SK-N-SH treated with all-trans-retinoic acid at 6 μM for 48 hours (cell line): Measurements from ENCODE around the gene KCNH5.

ENCODE experiments used
- ATAC-seq: fragments of 200-7000 bp; cut with Tn5 transposase; 3 replicates; pipeline ENCODE4 v1.9.1; 2020; ENCODE audit warnings: mild to moderate bottlenecking, moderate library complexity
- ARNTL ChIP-seq: fragments of 450-650 bp; formaldehyde crosslinking; IDR thresholded peaks from 2 replicates; pipeline ENCODE4 v1.5.0; 2020; ENCODE audit warnings: low read depth, mild to moderate bottlenecking, moderate library complexity, borderline replicate concordance
- BACH2 ChIP-seq: fragments of 250-450 bp; sonication (Bioruptor Pico); IDR thresholded peaks from 2 replicates; pipeline ENCODE4 v1.9.0; 2021; ENCODE audit warnings: mild to moderate bottlenecking, borderline replicate concordance
- CSDC2 ChIP-seq: fragments of 250-450 bp; sonication (Bioruptor Pico); IDR thresholded peaks from 2 replicates; pipeline ENCODE4 v1.5.0; 2020; ENCODE audit warnings: mild to moderate bottlenecking, moderate library complexity
- ESRRG ChIP-seq: fragments of 250-450 bp; sonication (Bioruptor Pico); IDR thresholded peaks from 2 replicates; pipeline ENCODE4 v1.6.1; 2021; ENCODE audit warnings: mild to moderate bottlenecking
- GLIS3 ChIP-seq: fragments of 250-450 bp; sonication (Bioruptor Pico); IDR thresholded peaks from 2 replicates; pipeline ENCODE4 v1.5.0; 2020; ENCODE audit warnings: mild to moderate bottlenecking, moderate library complexity
- ISL1 ChIP-seq: fragments of 250-450 bp; sonication (Bioruptor Pico); IDR thresholded peaks from 2 replicates; pipeline ENCODE4 v2.1.2; 2022; ENCODE audit warnings: mild to moderate bottlenecking, moderate library complexity
- OSR1 ChIP-seq: fragments of 250-450 bp; sonication (Bioruptor Pico); IDR thresholded peaks from 2 replicates; pipeline ENCODE4 v1.8.0; 2022; ENCODE audit warnings: moderate library complexity, mild to moderate bottlenecking, inconsistent platforms
- PPARA ChIP-seq: fragments of 250-450 bp; sonication (Bioruptor Pico); IDR thresholded peaks from 2 replicates; pipeline ENCODE4 v1.5.0; 2020; ENCODE audit warnings: mild to moderate bottlenecking, borderline replicate concordance
- RARB ChIP-seq: fragments of 250-450 bp; sonication (Bioruptor Pico); IDR thresholded peaks from 2 replicates; pipeline ENCODE4 v1.8.0; 2021; ENCODE audit warnings: mild to moderate bottlenecking, moderate library complexity
- SNAI2 ChIP-seq: fragments of 250-450 bp; sonication (Bioruptor Pico); IDR thresholded peaks from 2 replicates; pipeline ENCODE4 v1.5.0; 2020; ENCODE audit warnings: mild to moderate bottlenecking, moderate library complexity
- TCF4 ChIP-seq: fragments of 250-450 bp; sonication (Bioruptor Pico); IDR thresholded peaks from 2 replicates; pipeline ENCODE4 v1.8.0; 2021; ENCODE audit warnings: mild to moderate bottlenecking, moderate library complexity, borderline replicate concordance
- TOX ChIP-seq: fragments of 250-450 bp; sonication (Bioruptor Pico); IDR thresholded peaks from 2 replicates; pipeline ENCODE4 v1.8.0; 2021; ENCODE audit warnings: mild to moderate bottlenecking, moderate library complexity, borderline replicate concordance
- ZC3H10 ChIP-seq: fragments of 250-450 bp; sonication (Bioruptor Pico); IDR thresholded peaks from 2 replicates; pipeline ENCODE4 v1.5.1; 2021; ENCODE audit warnings: mild to moderate bottlenecking, moderate library complexity
- ZFP3 ChIP-seq: fragments of 250-450 bp; sonication (Bioruptor Pico); IDR thresholded peaks from 2 replicates; pipeline ENCODE4 v1.5.0; 2020; ENCODE audit warnings: mild to moderate bottlenecking, moderate library complexity
- ZFP30 ChIP-seq: fragments of 450-650 bp; formaldehyde crosslinking; IDR thresholded peaks from 2 replicates; pipeline ENCODE4 v1.5.0; 2022; ENCODE audit warnings: mild to moderate bottlenecking, moderate library complexity
- ZNF565 ChIP-seq: fragments of 450-650 bp; formaldehyde crosslinking; conservative IDR thresholded peaks from 2 replicates; pipeline ENCODE4 v1.5.0; 2020; ENCODE audit warnings: low read depth, mild to moderate bottlenecking, moderate library complexity
- ZNF70 ChIP-seq: fragments of 450-650 bp; formaldehyde crosslinking; IDR thresholded peaks from 2 replicates; pipeline ENCODE4 v1.5.0; 2020; ENCODE audit warnings: mild to moderate bottlenecking, moderate library complexity
- ZNF8 ChIP-seq: fragments of 450-650 bp; formaldehyde crosslinking; IDR thresholded peaks from 2 replicates; pipeline ENCODE4 v1.5.0; 2020; ENCODE audit warnings: mild to moderate bottlenecking, moderate library complexity
- TF ChIP-seq, protein P1 (sequence below): fragments of 250-450 bp; sonication (Bioruptor Pico); IDR thresholded peaks from 2 replicates; pipeline ENCODE4 v1.5.1; 2020; ENCODE audit warnings: low read depth, mild to moderate bottlenecking, moderate library complexity
- TF ChIP-seq, protein P2 (sequence below): fragments of 250-450 bp; sonication (Bioruptor Pico); IDR thresholded peaks from 2 replicates; pipeline ENCODE4 v1.5.0; 2020; ENCODE audit warnings: mild to moderate bottlenecking, moderate library complexity
- TF ChIP-seq, protein P3 (sequence below): fragments of 250-450 bp; sonication (Bioruptor Pico); IDR thresholded peaks from 2 replicates; pipeline ENCODE4 v1.8.0; 2021; ENCODE audit warnings: low read depth, mild to moderate bottlenecking, moderate library complexity, borderline replicate concordance
- TF ChIP-seq, protein P4 (sequence below): fragments of 250-450 bp; sonication (Bioruptor Pico); IDR thresholded peaks from 2 replicates; pipeline ENCODE4 v1.8.0; 2020; ENCODE audit warnings: mild to moderate bottlenecking, moderate library complexity, borderline replicate concordance

Gene KCNH5

DNA sequence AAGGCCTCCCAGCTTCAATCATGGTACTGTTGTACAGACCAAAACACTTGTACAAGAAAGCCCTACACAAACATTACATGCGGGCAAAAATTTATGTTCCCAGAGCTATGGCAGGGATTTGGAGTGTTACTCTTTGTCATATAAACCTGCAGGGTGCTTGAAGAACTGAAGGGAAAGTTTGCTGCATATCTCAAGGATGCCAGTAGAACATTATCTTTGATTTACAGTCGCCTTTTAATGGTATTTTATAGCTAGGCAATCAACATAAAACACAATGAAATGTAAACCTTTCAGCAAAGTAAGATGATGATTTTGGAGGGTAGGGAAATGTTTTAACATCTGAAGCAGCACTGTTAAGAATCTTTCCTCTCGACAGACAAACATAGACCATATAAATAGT is 305.6 kb downstream of the KCNH5 start (continued):
- TF ChIP-seq PPARA (CRISPR knock-in tag) = no peak
- TF ChIP-seq, protein P1, sequence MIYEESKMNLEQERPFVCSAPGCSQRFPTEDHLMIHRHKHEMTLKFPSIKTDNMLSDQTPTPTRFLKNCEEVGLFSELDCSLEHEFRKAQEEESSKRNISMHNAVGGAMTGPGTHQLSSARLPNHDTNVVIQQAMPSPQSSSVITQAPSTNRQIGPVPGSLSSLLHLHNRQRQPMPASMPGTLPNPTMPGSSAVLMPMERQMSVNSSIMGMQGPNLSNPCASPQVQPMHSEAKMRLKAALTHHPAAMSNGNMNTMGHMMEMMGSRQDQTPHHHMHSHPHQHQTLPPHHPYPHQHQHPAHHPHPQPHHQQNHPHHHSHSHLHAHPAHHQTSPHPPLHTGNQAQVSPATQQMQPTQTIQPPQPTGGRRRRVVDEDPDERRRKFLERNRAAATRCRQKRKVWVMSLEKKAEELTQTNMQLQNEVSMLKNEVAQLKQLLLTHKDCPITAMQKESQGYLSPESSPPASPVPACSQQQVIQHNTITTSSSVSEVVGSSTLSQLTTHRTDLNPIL = no peak
- TF ChIP-seq, all 23 proteins: peak for 0

DNA sequence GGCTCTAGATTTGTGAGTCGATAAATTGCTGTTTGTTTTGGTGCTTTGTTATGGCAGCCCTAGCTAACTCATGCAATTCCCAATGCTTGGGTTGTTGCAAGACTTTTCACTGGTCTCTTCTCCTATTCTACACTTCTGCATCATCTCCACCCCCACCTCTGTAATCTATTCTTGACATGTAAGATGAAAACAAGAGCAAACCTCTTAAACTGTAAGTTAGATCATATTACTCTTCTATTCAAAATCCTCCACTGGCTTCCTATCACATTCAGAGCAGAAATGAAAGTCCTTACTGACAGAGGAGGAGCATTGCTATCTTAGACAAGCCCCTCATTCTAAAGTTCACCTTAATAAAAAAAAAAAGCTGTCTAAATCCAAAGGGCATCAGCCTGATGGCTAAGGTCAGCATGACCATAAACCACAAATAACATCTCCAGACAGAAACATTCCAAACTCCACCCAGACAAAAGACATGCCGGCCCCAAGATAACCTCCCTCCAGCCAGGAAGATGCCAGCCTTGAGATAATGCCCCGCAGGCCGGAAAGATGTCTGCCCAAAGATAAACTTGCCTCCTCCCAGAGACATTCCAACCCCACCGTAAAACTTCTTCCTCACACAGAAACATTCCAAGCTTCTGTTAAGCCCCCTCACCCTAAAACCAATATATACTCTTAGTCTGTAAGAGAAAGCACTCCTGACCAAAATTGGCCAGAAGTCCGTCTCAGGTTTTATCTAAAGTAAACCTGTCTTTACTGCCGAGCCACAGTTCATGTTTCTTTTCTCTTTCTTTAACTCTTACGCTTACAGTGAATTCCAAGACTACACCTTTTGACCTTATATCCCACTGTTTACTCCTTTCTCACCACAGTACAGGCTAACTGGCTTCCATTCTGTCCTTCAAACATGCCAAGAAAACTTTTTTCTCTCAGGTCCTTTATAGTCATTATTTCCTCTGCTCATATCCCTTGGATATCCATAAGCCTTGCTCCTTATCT is 308.9 kb downstream of the KCNH5 start:
- no peak for ATAC-seq
- TF ChIP-seq ZC3H10 (no peak), SNAI2 (CRISPR knock-in tag) (no peak), ARNTL (CRISPR knock-in tag) (no peak), ISL1 (CRISPR knock-in tag) (no peak), ZFP30 (CRISPR knock-in tag) (no peak), ZNF8 (CRISPR knock-in tag) (no peak), ZFP3 (CRISPR knock-in tag) (no peak), PPARA (CRISPR knock-in tag) (no peak), GLIS3 (CRISPR knock-in tag) (no peak)
- TF ChIP-seq, protein P1 = no peak
- TF ChIP-seq, protein P2, sequence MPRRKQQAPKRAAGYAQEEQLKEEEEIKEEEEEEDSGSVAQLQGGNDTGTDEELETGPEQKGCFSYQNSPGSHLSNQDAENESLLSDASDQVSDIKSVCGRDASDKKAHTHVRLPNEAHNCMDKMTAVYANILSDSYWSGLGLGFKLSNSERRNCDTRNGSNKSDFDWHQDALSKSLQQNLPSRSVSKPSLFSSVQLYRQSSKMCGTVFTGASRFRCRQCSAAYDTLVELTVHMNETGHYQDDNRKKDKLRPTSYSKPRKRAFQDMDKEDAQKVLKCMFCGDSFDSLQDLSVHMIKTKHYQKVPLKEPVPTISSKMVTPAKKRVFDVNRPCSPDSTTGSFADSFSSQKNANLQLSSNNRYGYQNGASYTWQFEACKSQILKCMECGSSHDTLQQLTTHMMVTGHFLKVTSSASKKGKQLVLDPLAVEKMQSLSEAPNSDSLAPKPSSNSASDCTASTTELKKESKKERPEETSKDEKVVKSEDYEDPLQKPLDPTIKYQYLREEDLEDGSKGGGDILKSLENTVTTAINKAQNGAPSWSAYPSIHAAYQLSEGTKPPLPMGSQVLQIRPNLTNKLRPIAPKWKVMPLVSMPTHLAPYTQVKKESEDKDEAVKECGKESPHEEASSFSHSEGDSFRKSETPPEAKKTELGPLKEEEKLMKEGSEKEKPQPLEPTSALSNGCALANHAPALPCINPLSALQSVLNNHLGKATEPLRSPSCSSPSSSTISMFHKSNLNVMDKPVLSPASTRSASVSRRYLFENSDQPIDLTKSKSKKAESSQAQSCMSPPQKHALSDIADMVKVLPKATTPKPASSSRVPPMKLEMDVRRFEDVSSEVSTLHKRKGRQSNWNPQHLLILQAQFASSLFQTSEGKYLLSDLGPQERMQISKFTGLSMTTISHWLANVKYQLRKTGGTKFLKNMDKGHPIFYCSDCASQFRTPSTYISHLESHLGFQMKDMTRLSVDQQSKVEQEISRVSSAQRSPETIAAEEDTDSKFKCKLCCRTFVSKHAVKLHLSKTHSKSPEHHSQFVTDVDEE (CRISPR knock-in tag) = no peak
- TF ChIP-seq, protein P3, sequence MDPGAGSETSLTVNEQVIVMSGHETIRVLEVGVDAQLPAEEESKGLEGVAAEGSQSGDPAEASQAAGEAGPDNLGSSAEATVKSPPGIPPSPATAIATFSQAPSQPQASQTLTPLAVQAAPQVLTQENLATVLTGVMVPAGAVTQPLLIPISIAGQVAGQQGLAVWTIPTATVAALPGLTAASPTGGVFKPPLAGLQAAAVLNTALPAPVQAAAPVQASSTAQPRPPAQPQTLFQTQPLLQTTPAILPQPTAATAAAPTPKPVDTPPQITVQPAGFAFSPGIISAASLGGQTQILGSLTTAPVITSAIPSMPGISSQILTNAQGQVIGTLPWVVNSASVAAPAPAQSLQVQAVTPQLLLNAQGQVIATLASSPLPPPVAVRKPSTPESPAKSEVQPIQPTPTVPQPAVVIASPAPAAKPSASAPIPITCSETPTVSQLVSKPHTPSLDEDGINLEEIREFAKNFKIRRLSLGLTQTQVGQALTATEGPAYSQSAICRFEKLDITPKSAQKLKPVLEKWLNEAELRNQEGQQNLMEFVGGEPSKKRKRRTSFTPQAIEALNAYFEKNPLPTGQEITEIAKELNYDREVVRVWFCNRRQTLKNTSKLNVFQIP (CRISPR knock-in tag) = no peak
- TF ChIP-seq, all 23 proteins: peak for 0

DNA sequence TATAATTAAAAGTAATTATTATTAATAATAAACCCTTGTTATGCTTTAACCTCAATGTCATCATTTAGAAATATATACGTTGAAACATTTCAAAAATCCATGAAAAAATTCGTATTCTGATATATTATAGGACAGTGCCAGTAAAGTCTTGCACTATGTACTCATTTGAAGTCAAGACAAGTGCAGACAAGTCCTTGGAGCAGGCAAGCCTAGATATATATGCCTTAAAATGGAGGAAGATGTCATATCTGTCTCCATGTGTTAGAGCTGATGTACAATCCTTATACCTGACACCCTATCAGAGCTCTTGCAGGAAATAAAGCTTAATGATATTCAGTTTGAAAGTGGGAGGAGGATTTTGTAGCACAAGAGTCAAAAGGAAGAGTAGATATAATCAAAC is 310.4 kb downstream of the KCNH5 start:
- TF ChIP-seq ZFP3 (CRISPR knock-in tag) = no peak
- no peak for TF ChIP-seq TCF4
- TF ChIP-seq ARNTL (CRISPR knock-in tag) = no peak
- no peak for TF ChIP-seq ISL1 (CRISPR knock-in tag)
- TF ChIP-seq ZNF70 (CRISPR knock-in tag) = no peak
- TF ChIP-seq CSDC2 (CRISPR knock-in tag) = no peak
- TF ChIP-seq, protein P4, sequence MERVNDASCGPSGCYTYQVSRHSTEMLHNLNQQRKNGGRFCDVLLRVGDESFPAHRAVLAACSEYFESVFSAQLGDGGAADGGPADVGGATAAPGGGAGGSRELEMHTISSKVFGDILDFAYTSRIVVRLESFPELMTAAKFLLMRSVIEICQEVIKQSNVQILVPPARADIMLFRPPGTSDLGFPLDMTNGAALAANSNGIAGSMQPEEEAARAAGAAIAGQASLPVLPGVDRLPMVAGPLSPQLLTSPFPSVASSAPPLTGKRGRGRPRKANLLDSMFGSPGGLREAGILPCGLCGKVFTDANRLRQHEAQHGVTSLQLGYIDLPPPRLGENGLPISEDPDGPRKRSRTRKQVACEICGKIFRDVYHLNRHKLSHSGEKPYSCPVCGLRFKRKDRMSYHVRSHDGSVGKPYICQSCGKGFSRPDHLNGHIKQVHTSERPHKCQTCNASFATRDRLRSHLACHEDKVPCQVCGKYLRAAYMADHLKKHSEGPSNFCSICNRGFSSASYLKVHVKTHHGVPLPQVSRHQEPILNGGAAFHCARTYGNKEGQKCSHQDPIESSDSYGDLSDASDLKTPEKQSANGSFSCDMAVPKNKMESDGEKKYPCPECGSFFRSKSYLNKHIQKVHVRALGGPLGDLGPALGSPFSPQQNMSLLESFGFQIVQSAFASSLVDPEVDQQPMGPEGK (CRISPR knock-in tag) = no peak
- TF ChIP-seq ZC3H10 = no peak
- TF ChIP-seq, protein P2 (CRISPR knock-in tag) = no peak
- TF ChIP-seq OSR1 (CRISPR knock-in tag) = no peak
- no peak for TF ChIP-seq TOX (CRISPR knock-in tag)
- TF ChIP-seq ZFP30 (CRISPR knock-in tag) = no peak
- no peak for TF ChIP-seq SNAI2 (CRISPR knock-in tag)
- TF ChIP-seq RARB (CRISPR knock-in tag) = no peak
- no peak for TF ChIP-seq ZNF565 (CRISPR knock-in tag)
- TF ChIP-seq ESRRG = no peak
- no peak for TF ChIP-seq BACH2 (CRISPR knock-in tag)
- ATAC-seq = no peak
